UCSD-AML1 (cell line): ENCODE results near the gene MALAT1.
A peak's percentile ranks its signal among the peaks of the same experiment; 100 is the strongest.

Source experiments
- DNase-seq: peaks from one replicate; lab custom pipeline; 2025; ENCODE audit not compliant: unreplicated experiment; lab: John Stamatoyannopoulos, UW

Gene MALAT1

DNA sequence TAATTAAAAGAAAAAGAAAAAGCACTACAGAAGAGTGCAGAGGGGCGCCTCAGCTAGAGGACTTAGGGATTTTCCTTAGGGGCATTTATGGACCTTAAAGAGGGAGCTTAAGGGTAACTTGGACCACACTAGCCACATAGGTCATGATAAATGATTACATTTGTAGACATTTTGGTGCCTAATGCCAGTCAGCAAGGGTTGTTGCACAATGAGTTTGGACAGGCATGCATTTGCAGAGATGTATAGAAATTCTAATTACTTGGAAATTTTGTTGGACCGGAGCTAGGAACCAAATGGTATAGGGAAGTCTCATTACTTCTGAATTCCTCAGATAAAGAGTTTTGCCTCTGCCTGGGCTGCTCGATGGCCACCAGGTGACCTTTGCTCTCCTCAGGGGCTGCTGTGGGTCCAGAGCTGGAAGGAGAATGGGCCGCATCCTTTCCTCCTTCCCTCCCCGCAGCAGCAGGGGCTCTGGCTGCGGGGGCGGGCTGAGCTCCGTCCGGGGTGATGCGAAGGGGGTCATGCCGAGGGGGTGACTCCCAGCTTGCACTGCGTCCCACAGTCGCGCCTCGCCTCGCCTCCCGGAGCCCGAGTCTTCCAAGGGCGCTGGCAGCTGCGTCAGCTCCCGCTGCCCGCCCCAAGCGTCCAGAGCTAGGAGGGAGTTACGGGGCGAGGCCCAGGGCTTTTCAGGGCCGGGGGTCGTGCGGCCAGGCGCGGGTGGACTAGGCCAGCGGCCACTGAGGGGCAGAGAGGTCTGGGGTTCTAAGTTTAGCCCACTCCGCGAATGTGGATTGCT lies 20.3 kb upstream of the MALAT1 start:
- no peak for DNase-seq

DNA sequence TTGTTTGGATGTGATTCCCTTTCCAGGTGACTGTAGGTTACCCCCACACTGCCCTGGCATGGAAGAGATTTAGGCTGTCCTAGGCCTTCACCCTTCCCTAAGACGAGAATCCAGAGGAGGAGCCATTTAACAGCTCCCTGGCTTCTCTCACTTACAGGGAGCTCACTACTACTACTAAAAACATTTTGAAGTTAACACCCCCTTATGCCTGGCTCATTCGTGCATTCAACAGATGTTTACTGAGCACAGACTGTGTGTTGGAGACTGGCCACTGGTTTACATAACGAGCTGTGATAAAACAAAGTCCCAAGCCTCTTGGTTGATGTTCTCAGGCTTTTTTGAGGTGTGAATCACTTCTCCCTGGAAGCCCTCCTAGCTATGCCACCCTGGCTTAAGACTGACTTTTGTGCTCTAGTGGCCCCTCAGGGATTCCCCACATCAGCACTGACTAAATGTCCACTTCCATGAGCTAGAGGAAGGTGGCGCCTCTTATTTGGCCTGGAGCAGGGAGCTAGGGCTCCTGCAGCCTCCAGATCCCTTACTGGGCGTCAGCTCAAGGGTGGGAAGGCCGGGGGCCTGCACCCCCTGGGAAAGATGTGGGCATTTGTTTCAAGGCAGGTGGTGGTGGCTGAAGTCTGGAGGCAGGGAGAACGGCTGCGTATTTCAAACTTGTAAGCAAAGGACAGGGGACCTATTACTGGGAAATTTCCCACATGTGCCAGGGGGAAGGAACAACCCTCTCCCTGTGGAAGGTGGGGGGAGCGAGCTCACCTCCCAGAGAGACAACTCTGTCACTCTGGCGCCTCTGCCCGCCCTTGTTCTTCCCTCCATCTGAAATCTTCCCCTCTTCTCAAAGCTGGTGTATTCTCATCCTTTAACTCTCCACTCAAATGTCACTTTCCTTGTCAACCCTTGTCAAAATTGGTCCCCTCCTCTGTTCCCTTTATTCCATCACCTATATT lies 19.4 kb upstream of the MALAT1 start:
- DNase-seq = peak; percentile 45

DNA sequence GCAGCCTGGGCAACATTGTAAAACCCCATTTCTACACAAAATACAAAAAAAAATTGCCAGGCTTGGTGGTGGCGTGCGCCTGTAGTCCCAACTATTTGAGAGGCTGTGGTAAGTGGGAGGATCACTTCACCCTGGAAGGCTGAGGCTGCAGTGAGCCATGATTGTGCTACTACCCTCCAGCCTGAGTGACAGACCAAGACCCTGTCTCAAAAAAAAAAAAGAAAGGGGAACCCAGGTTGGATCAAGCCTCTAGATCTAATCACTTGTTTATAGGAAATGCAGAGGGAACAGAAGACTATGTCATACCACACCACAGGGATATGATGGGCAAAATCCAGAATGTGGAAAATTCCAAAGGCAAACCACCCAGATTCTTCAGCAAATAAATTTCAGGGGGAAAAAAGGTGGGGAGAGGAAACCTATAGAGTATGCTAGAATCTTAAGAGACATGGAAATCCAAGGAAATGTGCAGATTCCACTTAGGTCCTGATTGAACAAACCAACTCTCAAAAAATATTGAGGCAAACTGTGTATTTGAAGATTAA lies 16.5 kb upstream of the MALAT1 start:
- no peak for DNase-seq

DNA sequence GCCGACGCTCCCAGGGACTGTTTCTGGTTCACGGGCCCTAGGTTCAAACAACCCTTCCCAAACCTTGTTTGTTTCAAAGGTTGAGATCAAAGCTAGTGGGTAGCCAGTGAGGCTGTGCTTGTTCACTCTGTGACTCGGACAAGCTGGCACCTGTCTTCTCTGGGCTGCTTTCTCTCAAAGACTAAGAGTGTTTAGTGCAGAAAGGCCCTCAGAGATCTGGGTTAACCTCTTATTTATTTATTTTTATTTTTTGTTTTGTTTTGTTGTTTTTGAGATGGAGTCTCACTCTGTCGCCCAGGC lies 13.0 kb upstream of the MALAT1 start:
- no peak for DNase-seq

DNA sequence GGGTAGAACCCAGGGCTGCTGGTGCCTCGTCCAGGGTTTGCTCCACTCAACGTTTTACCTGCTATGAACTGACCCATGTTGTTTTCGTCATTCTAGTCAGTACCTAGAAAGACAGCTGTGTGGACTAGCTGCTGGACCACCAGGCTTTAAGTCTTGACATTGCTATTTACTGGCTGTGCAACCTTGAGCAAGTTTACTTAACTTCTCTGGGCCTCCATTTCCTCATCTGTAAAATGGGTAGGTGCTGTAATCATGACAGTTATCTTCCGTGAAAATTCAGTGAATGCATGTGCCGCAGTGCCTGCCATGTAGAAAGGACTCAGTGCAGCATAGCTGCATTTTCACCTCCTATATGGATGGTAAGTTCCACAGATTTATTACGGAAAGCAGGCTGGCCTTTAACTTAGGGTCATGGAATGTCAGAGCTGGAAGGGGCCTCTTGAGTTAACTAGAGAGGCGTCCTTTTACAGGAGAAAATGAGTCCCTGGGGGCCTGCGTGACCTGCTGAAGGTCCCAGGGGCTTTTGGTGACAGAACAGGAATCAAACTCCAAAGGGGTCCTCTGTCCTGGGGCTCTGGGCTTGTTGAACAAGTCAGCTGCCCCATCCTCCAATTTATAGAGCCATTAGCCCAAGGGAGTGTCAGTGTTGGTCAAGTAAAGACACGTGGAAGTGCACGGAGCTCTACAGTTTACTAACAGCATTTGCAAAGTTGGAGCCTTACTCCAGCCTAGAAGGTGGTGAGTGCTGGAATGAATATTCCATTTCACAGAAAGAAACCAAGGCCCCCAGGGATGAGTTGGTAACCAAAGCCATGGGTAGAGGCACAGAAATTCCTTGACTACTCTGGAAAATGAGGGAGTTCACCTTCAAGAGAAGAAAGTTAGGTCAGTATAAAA lies 12.0 kb upstream of the MALAT1 start:
- no peak for DNase-seq

DNA sequence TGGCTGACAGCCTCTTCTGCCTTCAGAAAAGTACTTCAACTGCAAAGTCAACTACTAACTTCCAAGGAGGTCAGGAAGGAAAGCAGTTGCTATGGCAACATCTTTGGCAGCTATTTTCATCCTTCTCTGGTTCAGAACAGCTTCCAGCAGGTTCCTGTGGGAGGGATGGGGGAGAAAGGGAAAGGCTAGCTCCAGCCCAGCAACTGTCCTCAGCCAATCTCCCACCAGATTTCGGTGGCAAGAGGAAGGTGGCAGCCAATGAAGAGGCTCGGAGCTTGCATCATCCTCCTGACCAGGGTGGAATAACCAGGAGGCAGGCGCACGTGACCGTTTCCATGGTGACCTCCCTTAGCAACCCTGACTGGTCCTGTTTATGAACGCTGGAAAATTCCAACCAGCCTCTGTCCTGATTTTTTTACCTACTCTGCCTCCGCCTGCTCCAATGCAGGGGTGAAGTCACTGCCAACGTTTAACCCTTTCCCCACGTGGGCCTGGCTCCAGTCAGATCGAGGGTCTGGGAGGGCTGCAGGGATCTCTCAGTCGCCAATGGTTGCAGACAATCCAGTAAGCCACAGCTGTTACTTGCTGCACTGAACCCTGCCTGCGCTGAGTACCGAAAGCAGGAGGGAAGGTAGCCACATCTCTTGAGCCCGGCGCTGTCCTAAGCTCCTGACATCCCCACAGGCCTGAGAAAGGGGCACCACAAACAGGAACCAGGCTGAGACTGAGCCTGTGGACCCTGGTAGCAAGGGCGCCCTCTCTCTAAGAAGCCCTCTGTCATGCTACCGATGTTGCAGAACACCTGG lies 11.2 kb upstream of the MALAT1 start:
- peak; percentile 92 for DNase-seq

DNA sequence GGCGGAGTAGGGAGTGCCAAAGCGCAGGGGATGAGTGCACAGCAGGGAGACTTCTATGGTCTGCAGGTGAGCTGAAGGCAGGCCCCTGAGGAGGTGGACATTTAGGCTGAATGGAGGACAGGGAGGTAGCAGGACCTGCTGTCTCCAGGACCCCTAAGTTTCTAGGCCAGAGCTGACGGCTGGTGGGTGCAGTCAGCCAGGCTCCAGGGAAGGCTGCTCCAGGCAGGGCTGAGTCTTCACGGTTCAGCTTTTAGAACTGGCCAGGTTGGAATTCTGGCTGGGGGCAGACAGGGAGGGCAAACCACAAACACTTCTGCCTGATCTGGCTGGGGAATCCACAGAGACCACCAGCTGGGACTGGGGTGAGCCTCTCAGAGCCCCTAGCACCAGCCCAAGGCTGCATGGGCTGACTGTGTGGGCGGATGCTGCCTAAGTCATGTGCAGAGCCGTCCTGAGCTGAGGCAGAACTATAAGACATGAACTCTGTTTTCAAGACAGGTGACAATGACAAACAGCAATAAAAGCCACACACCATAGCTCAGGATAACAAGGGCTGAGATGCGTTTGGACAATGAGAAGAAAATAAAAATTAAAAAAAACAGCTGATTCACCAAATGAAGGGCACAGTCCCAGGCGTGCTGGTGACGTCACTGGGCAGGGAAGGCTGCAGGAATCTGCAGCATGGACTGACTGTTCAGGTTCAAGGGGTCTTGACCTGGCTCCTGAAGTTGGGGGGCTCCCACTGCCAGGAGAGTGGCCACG lies 10.4 kb upstream of the MALAT1 start:
- no peak for DNase-seq

DNA sequence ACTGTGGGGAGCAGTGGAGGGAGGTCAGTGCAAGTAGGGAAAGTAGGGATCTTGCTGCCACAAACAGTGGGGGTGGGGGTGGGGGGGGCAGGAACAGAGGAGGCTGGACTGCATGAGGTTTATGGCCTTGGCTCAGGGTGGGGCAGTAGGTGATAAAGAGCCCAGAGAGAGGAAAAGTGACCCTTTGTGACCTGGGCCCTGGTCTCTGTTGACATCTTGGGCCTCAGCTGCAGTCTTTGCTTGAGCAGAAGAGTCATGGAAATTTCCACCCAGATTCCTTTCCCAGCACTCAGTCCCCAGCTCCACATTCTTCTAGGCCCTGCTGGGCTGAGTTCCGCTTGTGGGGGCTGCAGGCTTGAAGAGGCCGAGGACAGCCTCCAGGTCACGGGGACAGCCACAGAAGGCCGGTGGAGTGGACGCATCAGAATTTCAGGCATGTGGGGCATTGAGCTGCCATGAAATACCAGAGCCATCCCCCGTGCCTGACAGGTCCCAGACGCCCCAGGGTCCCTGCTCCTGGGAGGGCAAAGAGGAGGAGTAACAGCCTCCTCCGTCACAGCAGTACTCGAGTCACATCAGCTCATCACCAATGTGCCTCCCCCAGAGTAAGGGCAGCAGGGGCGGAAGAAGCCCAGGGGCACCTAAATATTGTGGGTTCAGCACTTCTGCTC lies 9.7 kb upstream of the MALAT1 start:
- no peak for DNase-seq

DNA sequence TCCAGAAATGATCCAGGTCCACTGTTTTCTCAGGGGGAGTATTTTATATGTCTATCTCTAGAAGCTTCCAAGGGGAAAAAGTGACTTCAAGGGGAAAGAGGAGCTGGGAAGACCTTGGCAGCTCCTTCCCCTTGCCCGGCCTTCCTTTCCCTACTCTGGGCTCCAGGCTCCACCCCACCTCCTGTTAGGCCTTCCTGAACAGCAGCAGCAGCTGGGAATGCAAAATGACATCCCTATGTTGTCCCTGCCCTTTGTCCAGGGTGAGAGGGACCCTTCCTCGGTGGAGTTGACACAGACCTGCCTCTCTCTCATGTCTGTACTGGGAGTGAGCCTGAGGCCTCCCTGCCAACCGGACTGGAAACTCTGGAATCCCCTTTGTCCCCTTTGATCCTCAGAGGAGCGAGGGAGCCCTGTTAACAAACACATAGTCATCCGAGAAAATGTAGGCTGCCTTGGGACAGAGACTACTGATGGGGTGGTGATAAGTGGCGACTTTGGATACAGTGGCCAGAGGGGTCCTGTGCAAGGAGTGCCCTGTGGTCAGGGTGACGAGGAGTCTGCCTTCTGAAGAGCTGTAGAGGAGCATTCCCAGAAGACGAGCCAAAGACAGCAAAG lies 9.0 kb upstream of the MALAT1 start:
- no peak for DNase-seq

DNA sequence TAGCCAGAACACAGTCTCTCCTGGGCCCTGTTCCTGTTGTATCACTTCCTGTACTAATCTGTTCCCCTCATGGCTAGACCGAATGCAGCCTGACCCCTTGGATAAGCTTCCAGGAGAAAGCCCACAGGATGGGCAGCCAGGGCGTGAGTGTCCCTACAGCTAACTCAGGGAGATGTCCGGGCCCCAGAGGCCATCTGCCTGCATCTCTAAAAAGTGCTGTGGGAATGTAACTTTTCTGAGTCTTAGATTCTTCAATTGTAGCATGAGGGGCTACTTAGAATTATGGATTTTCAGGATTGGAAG lies 7.7 kb upstream of the MALAT1 start:
- no peak for DNase-seq

DNA sequence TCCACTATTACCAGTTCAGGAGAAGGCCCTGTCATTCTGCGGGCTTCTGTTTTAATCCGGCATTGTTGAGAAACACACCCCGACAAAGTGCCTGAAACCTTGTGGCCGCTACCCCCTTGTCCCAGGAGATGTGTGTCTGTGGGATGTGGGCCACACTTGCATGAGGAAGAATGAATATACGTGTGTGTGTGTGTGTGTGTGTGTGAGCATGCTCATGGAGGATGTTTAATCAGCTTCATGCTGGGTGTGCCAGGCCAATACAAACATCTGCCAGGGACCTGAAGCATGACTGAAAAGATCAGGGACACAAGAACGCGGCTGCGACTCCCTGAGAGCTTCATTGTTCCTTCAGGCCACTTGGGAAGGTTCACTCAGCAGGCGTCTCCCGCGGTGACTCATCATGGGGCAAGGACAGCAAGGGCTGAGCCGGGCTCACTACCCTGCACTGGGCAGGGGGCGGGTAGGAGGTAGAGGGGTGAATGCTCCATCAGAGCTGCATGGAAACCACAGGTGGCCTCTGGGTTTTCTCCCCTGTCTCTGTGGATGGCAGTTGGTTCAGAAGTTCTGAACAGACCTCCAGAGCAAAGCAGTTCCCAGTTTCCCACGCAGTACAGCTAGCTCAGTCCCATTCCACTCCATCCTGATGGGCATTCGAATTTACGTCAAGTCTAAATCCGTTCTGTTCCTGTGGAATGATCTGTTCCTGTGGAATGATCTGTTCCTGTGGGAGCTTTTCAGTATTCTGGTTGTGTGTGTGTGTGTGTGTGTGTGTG lies 7.0 kb upstream of the MALAT1 start:
- peak; percentile 50 for DNase-seq

DNA sequence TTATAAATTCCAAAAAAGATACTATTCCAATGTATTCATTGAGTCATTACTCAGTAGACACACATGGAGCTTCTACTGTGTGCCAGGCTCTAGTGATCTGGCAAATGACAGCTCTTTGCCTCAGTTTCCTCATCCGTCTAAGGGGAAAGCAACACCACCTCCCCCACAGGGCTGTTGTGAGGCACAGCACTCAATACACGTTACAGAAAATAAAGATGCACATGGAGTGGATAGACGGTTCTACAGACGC lies 6.5 kb upstream of the MALAT1 start:
- no peak for DNase-seq

DNA sequence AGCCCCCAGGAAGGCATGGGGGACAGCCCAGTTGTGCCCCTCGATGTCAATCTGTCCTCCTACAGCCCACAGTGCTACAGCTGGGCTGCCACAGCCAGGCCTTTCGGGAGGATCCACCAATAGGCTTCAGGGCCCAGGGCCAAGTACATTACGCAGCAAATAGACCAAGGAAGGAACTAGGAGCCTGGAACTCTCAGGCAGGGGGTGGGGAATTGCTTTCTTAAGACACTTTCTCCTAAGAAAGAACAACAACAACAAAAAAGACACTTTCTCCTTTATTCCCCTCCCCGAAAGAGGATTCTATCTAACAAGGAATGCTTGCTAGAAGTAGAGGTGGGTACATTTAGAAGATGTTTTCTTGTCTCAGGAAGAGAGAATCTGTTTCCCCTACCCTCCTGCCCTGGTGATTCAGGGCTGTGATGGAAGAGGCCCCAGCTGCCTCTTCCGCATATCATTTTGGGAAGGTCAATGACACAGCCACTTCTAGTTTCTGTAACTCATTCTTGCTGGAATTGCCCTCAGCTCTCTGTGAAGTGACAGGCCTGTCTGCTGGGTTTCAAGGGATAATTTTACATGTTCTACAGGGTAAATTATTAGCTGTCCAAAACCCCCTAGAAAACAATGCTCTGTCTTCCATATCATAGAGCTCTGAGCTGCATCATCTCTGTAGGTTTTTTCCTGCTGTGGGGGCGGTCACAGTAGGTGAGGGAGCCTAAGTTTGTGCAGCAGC lies 6.0 kb upstream of the MALAT1 start:
- DNase-seq = peak; percentile 67

DNA sequence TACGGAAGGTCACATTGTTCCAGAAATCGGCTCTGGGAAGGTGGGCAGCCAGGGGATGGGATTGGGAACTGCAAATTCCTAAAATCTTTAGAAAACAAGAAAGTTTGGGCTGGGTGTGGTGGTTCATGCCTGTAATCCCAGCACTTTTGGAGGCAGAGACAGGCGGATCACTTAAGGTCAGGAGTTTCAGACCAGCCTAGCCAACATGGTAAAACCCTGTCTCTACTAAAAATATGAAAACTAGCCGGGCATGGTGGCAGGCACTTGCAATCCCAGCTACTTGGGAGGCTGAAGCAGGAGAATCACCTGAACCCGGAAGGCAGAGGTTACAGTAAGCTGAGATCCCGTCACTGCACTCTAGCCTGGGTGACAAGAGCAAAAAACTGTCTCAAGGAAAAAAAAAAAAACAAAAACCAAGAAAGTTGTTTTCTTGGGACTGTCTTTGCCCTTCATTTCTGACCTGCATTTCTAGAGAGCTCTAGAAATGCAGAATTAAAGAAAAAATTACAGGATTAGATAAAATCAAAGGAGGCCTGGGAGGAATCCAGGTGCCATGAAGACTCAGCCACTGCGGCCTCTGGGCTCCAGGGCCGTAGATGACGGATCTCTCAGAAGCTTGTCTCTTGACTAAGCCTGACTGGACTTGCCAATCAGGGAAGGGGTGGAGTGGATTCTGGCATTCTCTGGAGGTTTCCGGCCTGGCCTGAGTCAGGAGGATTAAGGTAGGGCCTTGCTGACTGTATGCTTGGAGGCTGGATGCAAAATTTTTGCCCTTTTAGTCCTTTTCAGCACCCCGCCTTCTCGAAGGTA lies 5.3 kb upstream of the MALAT1 start:
- DNase-seq = no peak

DNA sequence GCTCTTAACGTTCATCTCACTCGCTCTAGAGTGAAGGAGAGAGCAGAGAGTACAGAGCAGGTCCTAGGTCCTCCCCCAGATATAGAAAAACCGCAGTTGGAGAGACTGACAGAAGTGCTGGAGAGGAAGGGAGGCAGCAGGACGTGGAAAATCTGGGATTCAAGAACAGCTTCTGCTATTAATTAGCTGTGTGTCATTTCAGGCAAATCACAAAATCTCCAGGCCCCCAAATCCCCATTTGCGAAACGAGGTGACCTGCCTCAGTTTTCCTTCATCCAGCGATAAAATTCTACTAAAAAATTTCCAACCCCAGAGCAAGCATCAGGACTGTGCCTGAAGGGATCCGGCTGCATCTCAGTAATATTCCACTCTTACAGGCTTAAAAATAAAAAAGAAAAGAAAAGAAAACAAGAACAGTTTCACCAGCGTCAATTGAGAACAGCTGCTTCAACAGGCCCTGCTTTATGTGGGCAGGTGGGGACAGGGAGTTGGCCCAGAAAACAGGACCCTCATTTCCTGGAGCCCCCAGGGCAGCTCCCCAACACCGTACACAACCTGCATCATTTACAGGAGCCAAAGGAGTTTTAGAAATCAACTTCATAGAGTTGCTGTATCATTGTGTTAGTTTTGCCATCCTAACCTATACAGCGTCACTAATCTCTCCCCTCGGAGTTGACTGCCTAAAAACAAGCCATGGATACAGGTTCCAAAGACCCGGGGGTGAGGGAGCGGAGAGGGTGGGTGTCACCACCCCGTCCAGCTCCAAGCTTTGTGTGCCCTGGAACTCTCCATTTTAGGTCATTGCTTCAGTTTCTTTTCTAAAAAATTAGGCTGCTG lies 2.3 kb upstream of the MALAT1 start:
- DNase-seq = no peak
